Body of pancreas (tissue), 4 donors: ENCODE measurements around the gene KCNC1. TPM values are rescaled to one million over a fixed set of nuclear protein-coding genes. Genes with fewer than 3 reads are reported as not detected.

ENCODE experiments used
- ATAC-seq: fragments of 150-250 bp; one replicate; pipeline ENCODE4 v1.9.1; 2016
- DNase-seq, 4 donors: peaks; one replicate each; pipeline ENCODE4 v3.0.0-alpha.2; 2019
- H3K27ac ChIP-seq, 4 donors: fragments of 200-600 bp; sonication (generic); 1 replicate in 3 of 4; 2 replicates in 1 of 4; pipeline versions ENCODE4 v1.5.1 to v1.6.1; 2016 to 2019; ENCODE audit warnings: mild to moderate bottlenecking in 1 of 4, mixed read lengths in 1 of 4, moderate library complexity in 1 of 4
- H3K27me3 ChIP-seq, 2 donors: fragments of 200-600 bp; sonication (generic); one replicate each; pipeline ENCODE4 v1.6.0; 2016; ENCODE audit warnings: mild to moderate bottlenecking in 1 of 2
- H3K36me3 ChIP-seq, 2 donors: fragments of 200-600 bp; sonication (generic); replicated peaks in 1 of 2; 2 replicates each; pipeline ENCODE4 v1.5.1; 2016; ENCODE audit warnings: low read depth in 2 of 2; ENCODE audit not compliant: insufficient read depth in 1 of 2
- H3K4me1 ChIP-seq: fragments of 200-600 bp; sonication (generic); one replicate; pipeline ENCODE4 v1.6.0; 2016
- H3K4me3 ChIP-seq, 2 donors: fragments of 200-600 bp; sonication (generic); 1 replicate in 1 of 2; 2 replicates in 1 of 2; pipeline ENCODE4 v1.5.1; 2016 to 2019
- H3K9me3 ChIP-seq, 3 donors: fragments of 200-600 bp; sonication (generic); 1 replicate in 2 of 3; 2 replicates in 1 of 3; pipeline ENCODE4 v1.5.1; 2016
- POLR2A ChIP-seq, 3 donors: fragments of 450-650 bp; IDR thresholded peaks; one replicate each; pipeline ENCODE4 v1.6.1; 2016; ENCODE audit warnings: antibody characterized with exemption in 3 of 3, mild to moderate bottlenecking in 2 of 3
- WGBS, 2 donors: methylation state at CpG; one replicate each; pipeline ENCODE4 v1.1.5; 2017; 5-methylcytosine and 5-hydroxymethylcytosine counted together
- intact Hi-C: fragments of 100-400 bp; cut with DNase I; formaldehyde crosslinking; loops from one replicate; pipeline ENCODE4 v1.15.1; 2023
- total RNA-seq, 2 donors: library from RNA; depleted of rRNA; stranded (reverse); fragments of >200 nt; gene quantifications; one replicate each; pipeline ENCODE4 v1.1.0, GENCODE V29; 2016
- TF ChIP-seq, protein P1 (sequence below), 7 experiments: fragments of 450-650 bp in 4 of 7; fragments of 200-600 bp in 3 of 7; sonication (generic) in 3 of 7; IDR thresholded peaks; one replicate each; pipeline ENCODE4 v1.5.1; 2016 to 2019; ENCODE audit warnings: antibody characterized with exemption in 7 of 7

Gene KCNC1
- total RNA-seq, 2 donors from 2014 or later: 0.26 TPM; not detected in 1

DNA sequence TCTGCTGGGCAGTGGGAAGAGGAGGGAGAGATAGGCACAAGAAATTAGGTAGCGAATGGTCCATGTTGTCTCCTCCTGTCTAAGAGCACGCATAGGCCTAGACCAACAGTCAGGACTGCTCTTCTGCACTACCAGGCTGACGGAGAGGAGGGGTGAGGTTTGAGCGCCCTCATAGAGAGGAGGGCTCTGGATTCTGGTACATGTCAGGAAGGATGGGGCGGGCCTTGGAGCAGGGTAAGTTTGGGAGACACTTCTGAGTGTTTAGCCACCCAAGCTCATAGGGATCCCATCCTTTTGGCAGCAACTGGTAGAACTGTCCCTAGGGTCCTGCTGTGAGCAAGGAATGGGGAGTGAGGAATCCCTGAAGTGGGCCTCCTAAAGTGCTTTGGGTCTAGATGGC, 60.4 kb downstream of the KCNC1 start:
- TF ChIP-seq POLR2A (IDR thresholded peaks at IDR 0.05): no peak
- TF ChIP-seq, protein P1, sequence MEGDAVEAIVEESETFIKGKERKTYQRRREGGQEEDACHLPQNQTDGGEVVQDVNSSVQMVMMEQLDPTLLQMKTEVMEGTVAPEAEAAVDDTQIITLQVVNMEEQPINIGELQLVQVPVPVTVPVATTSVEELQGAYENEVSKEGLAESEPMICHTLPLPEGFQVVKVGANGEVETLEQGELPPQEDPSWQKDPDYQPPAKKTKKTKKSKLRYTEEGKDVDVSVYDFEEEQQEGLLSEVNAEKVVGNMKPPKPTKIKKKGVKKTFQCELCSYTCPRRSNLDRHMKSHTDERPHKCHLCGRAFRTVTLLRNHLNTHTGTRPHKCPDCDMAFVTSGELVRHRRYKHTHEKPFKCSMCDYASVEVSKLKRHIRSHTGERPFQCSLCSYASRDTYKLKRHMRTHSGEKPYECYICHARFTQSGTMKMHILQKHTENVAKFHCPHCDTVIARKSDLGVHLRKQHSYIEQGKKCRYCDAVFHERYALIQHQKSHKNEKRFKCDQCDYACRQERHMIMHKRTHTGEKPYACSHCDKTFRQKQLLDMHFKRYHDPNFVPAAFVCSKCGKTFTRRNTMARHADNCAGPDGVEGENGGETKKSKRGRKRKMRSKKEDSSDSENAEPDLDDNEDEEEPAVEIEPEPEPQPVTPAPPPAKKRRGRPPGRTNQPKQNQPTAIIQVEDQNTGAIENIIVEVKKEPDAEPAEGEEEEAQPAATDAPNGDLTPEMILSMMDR (IDR thresholded peaks at IDR 0.05): no peak
- intact Hi-C loops: no loop called here
- Histone ChIP-seq H3K4me3 (no peak overlapping the region), H3K9me3 (no peaks in the 10 kb centered on the region), H3K27me3 (no peaks in the 10 kb centered on the region), H3K36me3 (no peaks in the 10 kb centered on the region), H3K27ac (no peak overlapping the region), H3K4me1 (no peaks in the 10 kb centered on the region)
- 96 to 98% methylated on average over 5 of the region's 5 CpGs for WGBS, 2 donors
- DNase-seq (no peak), ATAC-seq (no peak)

GRCh38 chr11:17796154-17796553, 61.6 kb downstream of the KCNC1 start:
- H3K9me3 ChIP-seq: no peaks in the 10 kb centered on the region
- no peak overlapping the region for H3K27ac ChIP-seq
- no peaks in the 10 kb centered on the region for H3K36me3 ChIP-seq
- 84 to 90% methylated on average over 2 of the region's 2 CpGs for WGBS, 2 donors
- intact Hi-C loops: no loop called here
- H3K27me3 ChIP-seq: no peaks in the 10 kb centered on the region
- H3K4me1 ChIP-seq: no peaks in the 10 kb centered on the region
- H3K4me3 ChIP-seq: no peak overlapping the region
- DNase-seq (no peak), ATAC-seq (no peak)
- no peak for TF ChIP-seq POLR2A (IDR thresholded peaks at IDR 0.05)
- TF ChIP-seq, protein P1 (IDR thresholded peaks at IDR 0.05): no peak

GRCh38 chr11:17798253-17798652, 63.7 kb downstream of the KCNC1 start:
- no peak for DNase-seq
- Histone ChIP-seq H3K4me1 (no peaks in the 10 kb centered on the region), H3K27me3 (no peaks in the 10 kb centered on the region), H3K27ac (no peak overlapping the region), H3K9me3 (no peaks in the 10 kb centered on the region), H3K36me3 (no peaks in the 10 kb centered on the region), H3K4me3 (no peak overlapping the region)
- 82 to 92% methylated on average over 5 to 6 of the region's 6 CpGs for WGBS, 2 donors
- intact Hi-C loops: no loop called here
- TF ChIP-seq POLR2A (IDR thresholded peaks at IDR 0.05): no peak
- TF ChIP-seq, protein P1 (IDR thresholded peaks at IDR 0.05): no peak
- no peak for ATAC-seq

- ATAC-seq: no peak
- Histone ChIP-seq H3K27ac (no peak overlapping the region), H3K4me3 (no peak overlapping the region), H3K27me3 (no peaks in the 10 kb centered on the region), H3K36me3 (no peaks in the 10 kb centered on the region), H3K4me1 (no peaks in the 10 kb centered on the region), H3K9me3 (no peaks in the 10 kb centered on the region)
- WGBS, 2 donors: 92 to 97% methylated on average over 3 of the region's 3 CpGs
- no peak for TF ChIP-seq POLR2A (IDR thresholded peaks at IDR 0.05)
- TF ChIP-seq, protein P1 (IDR thresholded peaks at IDR 0.05): no peak
- DNase-seq: no peak
- intact Hi-C loops: no loop called here
These were observed 64.1 kb downstream of the KCNC1 start for GRCh38 chr11:17798716-17799115.

GRCh38 chr11:17799147-17799546, 64.6 kb downstream of the KCNC1 start:
- ATAC-seq (no peak), DNase-seq (no peak)
- no peak overlapping the region for H3K4me3 ChIP-seq
- WGBS, 2 donors: 95 to 100% methylated on average over 5 of the region's 5 CpGs
- H3K36me3 ChIP-seq: no peaks in the 10 kb centered on the region
- no peaks in the 10 kb centered on the region for H3K4me1 ChIP-seq
- H3K27me3 ChIP-seq: no peaks in the 10 kb centered on the region
- H3K27ac ChIP-seq: no peak overlapping the region
- TF ChIP-seq POLR2A (IDR thresholded peaks at IDR 0.05): no peak
- TF ChIP-seq, protein P1 (IDR thresholded peaks at IDR 0.05): no peak
- no peaks in the 10 kb centered on the region for H3K9me3 ChIP-seq
- intact Hi-C loops: no loop called here
